GM23338 (cell line): ENCODE measurements around the gene NDUFV1. TPM values are rescaled to one million over a fixed set of nuclear protein-coding genes. Genes with fewer than 3 reads are reported as not detected.

Experiments
- ATAC-seq: fragments of 200-7000 bp; cut with Tn5 transposase; 3 replicates; pipeline ENCODE4 v1.9.1; 2020
- DNase-seq: peaks from one replicate; pipeline ENCODE4 v3.0.0-alpha.2; 2015; ENCODE audit warnings: low spot score
- H2AFZ ChIP-seq: fragments of 200-600 bp; sonication (generic); 2 replicates; pipeline ENCODE4 v1.8.0; 2016; ENCODE audit warnings: antibody characterized with exemption, mild to moderate bottlenecking, moderate library complexity
- H3F3A ChIP-seq: fragments of 200-600 bp; sonication (generic); replicated peaks from 2 replicates; pipeline ENCODE4 v1.8.0; 2017; ENCODE audit warnings: antibody characterized with exemption, mixed run types, low read depth
- H3K27ac ChIP-seq: fragments of 200-600 bp; sonication (generic); 2 replicates; pipeline ENCODE4 v1.6.1; 2016; ENCODE audit warnings: low read depth
- H3K27me3 ChIP-seq: fragments of 200-600 bp; sonication (generic); 2 replicates; pipeline ENCODE4 v1.8.0; 2016; ENCODE audit warnings: mild to moderate bottlenecking, mixed run types, moderate library complexity; ENCODE audit not compliant: insufficient read depth
- H3K36me3 ChIP-seq: fragments of 200-600 bp; sonication (generic); 2 replicates; pipeline ENCODE4 v1.8.0; 2016; ENCODE audit warnings: mild to moderate bottlenecking; ENCODE audit not compliant: insufficient read depth
- H3K4me1 ChIP-seq: fragments of 200-600 bp; sonication (generic); 2 replicates; pipeline ENCODE4 v1.8.0; 2016; ENCODE audit warnings: mild to moderate bottlenecking, moderate library complexity; ENCODE audit not compliant: insufficient read depth
- H3K4me2 ChIP-seq: fragments of 200-600 bp; sonication (generic); 2 replicates; pipeline ENCODE4 v1.7.1; 2017; ENCODE audit warnings: mixed run types
- H3K4me3 ChIP-seq: fragments of 200-600 bp; sonication (generic); 2 replicates; pipeline ENCODE4 v1.6.1; 2016; ENCODE audit warnings: mixed run types
- H3K79me2 ChIP-seq: fragments of 200-600 bp; sonication (generic); replicated peaks from 2 replicates; pipeline ENCODE4 v1.8.0; 2017; ENCODE audit warnings: mild to moderate bottlenecking; ENCODE audit not compliant: insufficient read depth
- H3K9me2 ChIP-seq: fragments of 200-600 bp; sonication (generic); 2 replicates; pipeline ENCODE4 v1.8.0; 2017; ENCODE audit not compliant: insufficient read depth
- H4K20me1 ChIP-seq: fragments of 200-600 bp; sonication (generic); replicated peaks from 2 replicates; pipeline ENCODE4 v1.8.0; 2017; ENCODE audit warnings: mild to moderate bottlenecking; ENCODE audit not compliant: insufficient read depth
- H3K27ac Mint-ChIP-seq: 2 replicates; pipeline ENCODE4 v1.8.0; 2020; ENCODE audit warnings: inconsistent platforms, mild to moderate bottlenecking, moderate library complexity, mixed read lengths
- H3K27me3 Mint-ChIP-seq: 3 replicates; pipeline ENCODE4 v1.8.0; 2022; ENCODE audit warnings: low read depth, mild to moderate bottlenecking, moderate library complexity, mixed read lengths, inconsistent platforms; ENCODE audit not compliant: insufficient read depth, poor library complexity
- H3K36me3 Mint-ChIP-seq: 3 replicates; pipeline ENCODE4 v1.8.0; 2021; ENCODE audit warnings: low read depth, mild to moderate bottlenecking, inconsistent platforms, moderate library complexity, mixed read lengths
- H3K4me1 Mint-ChIP-seq: 3 replicates; pipeline ENCODE4 v1.8.0; 2020; ENCODE audit warnings: mild to moderate bottlenecking, inconsistent platforms, mixed read lengths
- H3K4me3 Mint-ChIP-seq: 3 replicates; pipeline ENCODE4 v1.8.0; 2021; ENCODE audit warnings: moderate library complexity, mild to moderate bottlenecking, inconsistent platforms, mixed read lengths
- H3K9me3 Mint-ChIP-seq: 3 replicates; pipeline ENCODE4 v1.8.0; 2020; ENCODE audit warnings: moderate library complexity, mild to moderate bottlenecking, inconsistent platforms, mixed read lengths
- CTCF ChIP-seq, 2 experiments: fragments of 200-600 bp in 1 of 2; sonication (generic) in 1 of 2; conservative IDR thresholded peaks; 2 replicates each; pipeline versions ENCODE4 v1.5.1 to v1.6.1; 2016 to 2017; ENCODE audit warnings: antibody characterized with exemption in 2 of 2, low read depth in 2 of 2, mild to moderate bottlenecking in 2 of 2, moderate library complexity in 1 of 2
- EZH2phosphoT487 ChIP-seq: fragments of 200-600 bp; sonication (generic); IDR thresholded peaks from one replicate; pipeline ENCODE4 v1.8.1; 2018; ENCODE audit warnings: antibody characterized with exemption; ENCODE audit not compliant: unreplicated experiment
- NANOG ChIP-seq: IDR thresholded peaks from 2 replicates; pipeline ENCODE4 v1.6.1; 2016; ENCODE audit warnings: antibody characterized with exemption, borderline replicate concordance
- ZNF462 ChIP-seq: fragments of 250-450 bp; sonication (Bioruptor Pico); IDR thresholded peaks from 2 replicates; pipeline ENCODE4 v1.5.0; 2020; ENCODE audit warnings: mild to moderate bottlenecking, moderate library complexity
- polyA plus RNA-seq: library from polyadenylated mRNA; unstranded; fragments of >200 nt; fragmentation: Nextera tagmentation; extraction: Ambion mirVana; gene quantifications from 2 replicates; pipeline ENCODE4 v1.2.1, GENCODE V29; 2016
- total RNA-seq: library from RNA; depleted of rRNA; stranded (reverse); fragments of >200 nt; shearing (Covaris generic); gene quantifications from 2 replicates; pipeline ENCODE4 v1.2.3, GENCODE V29; 2014

Gene NDUFV1
- total and polyA plus RNA-seq, 2 experiments from 2014 or later = 104 to 241 TPM

- no peak for TF ChIP-seq ZNF462
- no peak for TF ChIP-seq EZH2phosphoT487
Observed at GRCh38 chr11:67644472-67645418, 38.0 kb downstream of the NDUFV1 start (continued).

- Mint-ChIP-seq H3K4me3 (no peak overlapping the region), H3K4me1 (peaks cover 9% of the 10 kb centered on the region; the same call in 2 of the 3 replicates), H3K27ac (peak overlapping the region; percentile 40; the same call in 1 of the 2 replicates), H3K27me3 (peaks cover 9% of the 10 kb centered on the region), H3K36me3 (no peaks in the 10 kb centered on the region), H3K9me3 (no peaks in the 10 kb centered on the region; the same call in 1 of the 3 replicates)
- Histone ChIP-seq H3K9me2 (no peaks in the 10 kb centered on the region), H3F3A (0 out of 2 replicates have a peak, but pooled peaks cover 4% of the 10 kb centered on the region), H3K36me3 (no peaks in the 10 kb centered on the region), H3K4me3 (no peak overlapping the region), H3K27ac (no peak overlapping the region), H3K79me2 (no peaks in the 10 kb centered on the region), H3K4me1 (no peaks in the 10 kb centered on the region), H4K20me1 (no peaks in the 10 kb centered on the region), H3K4me2 (no peak overlapping the region), H3K27me3 (peaks cover 1% of the 10 kb centered on the region; the same call in 1 of the 2 replicates), H2AFZ (no peak overlapping the region)
- ATAC-seq = peak; percentile 43
- DNase-seq = peak; percentile 68
- TF ChIP-seq CTCF (conservative IDR thresholded peaks at IDR 0.05; ENCODE audit: low read depth in 2 of 2) (peak; percentile 40 to 81), NANOG (no peak)
Observed at GRCh38 chr11:67645521-67646461, 39.1 kb downstream of the NDUFV1 start.
